ENCODE results near the gene PRR5L. TPM values are rescaled to one million over a fixed set of nuclear protein-coding genes. Genes with fewer than 3 reads are reported as not detected.

PRR5L gene
- total and polyA plus RNA-seq, 8 donors: 10.6 to 27.0 (median 17.4) TPM

- TF ChIP-seq CTCF (IDR thresholded peaks at IDR 0.05): no peak
- Histone ChIP-seq H3K4me3 (no peak overlapping the region), H3K27ac (no peak overlapping the region), H3K27me3 (peaks cover 0 to 4% of the 10 kb centered on the region in 2 donors), H3K36me3 (no peaks in the 10 kb centered on the region), H3K9me3 (no peaks in the 10 kb centered on the region), H3K4me1 (peaks cover 0 to 46% of the 10 kb centered on the region in 2 donors)
- ATAC-seq: no peak
- no peak for DNase-seq
- intact Hi-C loops (cut with DNase I): no loop called here
These were observed 64.8 kb downstream of the PRR5L start for GRCh38 chr11:36360826-36361415.

GRCh38 chr11:36361472-36361871 lies 65.4 kb downstream of the PRR5L start:
- Histone ChIP-seq H3K27ac (peak overlapping the region in 1 of 2 donors; percentile 38), H3K4me1 (peaks cover 0 to 45% of the 10 kb centered on the region in 2 donors), H3K4me3 (no peak overlapping the region), H3K36me3 (no peaks in the 10 kb centered on the region), H3K27me3 (peaks cover 0 to 4% of the 10 kb centered on the region in 2 donors), H3K9me3 (no peaks in the 10 kb centered on the region)
- TF ChIP-seq CTCF (IDR thresholded peaks at IDR 0.05): no peak
- no peak for DNase-seq
- ATAC-seq: no peak
- intact Hi-C loops (cut with DNase I): no loop called here

- ATAC-seq: peak; percentile 72
- peak overlapping the region in 1 of 2 donors; percentile 38 for H3K27ac ChIP-seq
- intact Hi-C loops (cut with DNase I): no loop called here
These were observed 65.9 kb downstream of the PRR5L start for GRCh38 chr11:36361901-36362391.

GRCh38 chr11:36362902-36363301 lies 66.8 kb downstream of the PRR5L start:
- intact Hi-C loops (cut with DNase I): no loop called here
- DNase-seq: no peak
- ATAC-seq: no peak
- no peaks in the 10 kb centered on the region for H3K36me3 ChIP-seq
- H3K4me1 ChIP-seq: peaks cover 0 to 41% of the 10 kb centered on the region in 2 donors
- peaks cover 0 to 4% of the 10 kb centered on the region in 2 donors for H3K27me3 ChIP-seq
- no peak overlapping the region for H3K27ac ChIP-seq
- H3K9me3 ChIP-seq: no peaks in the 10 kb centered on the region
- TF ChIP-seq CTCF (IDR thresholded peaks at IDR 0.05): no peak
- H3K4me3 ChIP-seq: no peak overlapping the region

More at GRCh38 chr11:36361901-36362391, 65.9 kb downstream of the PRR5L start:
- DNase-seq: no peak
- Histone ChIP-seq H3K27me3 (peaks cover 0 to 4% of the 10 kb centered on the region in 2 donors), H3K36me3 (no peaks in the 10 kb centered on the region), H3K4me3 (no peak overlapping the region), H3K4me1 (peaks cover 0 to 41% of the 10 kb centered on the region in 2 donors), H3K9me3 (no peaks in the 10 kb centered on the region)
- TF ChIP-seq CTCF (IDR thresholded peaks at IDR 0.05): no peak

- H3K9me3 ChIP-seq: no peaks in the 10 kb centered on the region
- intact Hi-C loops (cut with DNase I): no loop called here
- no peak for TF ChIP-seq CTCF (IDR thresholded peaks at IDR 0.05)
- no peak overlapping the region for H3K4me3 ChIP-seq
- ATAC-seq (no peak), DNase-seq (no peak)
- H3K36me3 ChIP-seq: no peaks in the 10 kb centered on the region
- peaks cover 0 to 41% of the 10 kb centered on the region in 2 donors for H3K4me1 ChIP-seq
- peaks cover 0 to 4% of the 10 kb centered on the region in 2 donors for H3K27me3 ChIP-seq
- no peak overlapping the region for H3K27ac ChIP-seq
These were observed 67.5 kb downstream of the PRR5L start for GRCh38 chr11:36363361-36364268.
